Endothelial cell (in vitro differentiated cells): ENCODE measurements around the gene CETP. TPM values are rescaled to one million over a fixed set of nuclear protein-coding genes. Genes with fewer than 3 reads are reported as not detected.
"Not testable (repeated sequence)": the region's sequence is repeated elsewhere in the genome, so short reads cannot be mapped to it uniquely, and the experiment has no call there.

Source experiments
- DNase-seq: peaks from one replicate; pipeline ENCODE4 v3.0.0; 2021; ENCODE audit warnings: low spot score
- H3K27ac Mint-ChIP-seq: one replicate; pipeline ENCODE4 v1.8.0; 2021; ENCODE audit warnings: mixed read lengths, inconsistent platforms; ENCODE audit not compliant: unreplicated experiment
- H3K27me3 Mint-ChIP-seq: one replicate; pipeline ENCODE4 v1.8.0; 2021; ENCODE audit warnings: mild to moderate bottlenecking, moderate library complexity, mixed read lengths, inconsistent platforms; ENCODE audit not compliant: unreplicated experiment
- H3K36me3 Mint-ChIP-seq: one replicate; pipeline ENCODE4 v1.8.0; 2021; ENCODE audit warnings: mild to moderate bottlenecking, low read depth, mixed read lengths, inconsistent platforms; ENCODE audit not compliant: unreplicated experiment
- H3K4me1 Mint-ChIP-seq: one replicate; pipeline ENCODE4 v1.8.0; 2021; ENCODE audit warnings: mild to moderate bottlenecking, mixed read lengths, inconsistent platforms; ENCODE audit not compliant: unreplicated experiment
- H3K4me3 Mint-ChIP-seq: one replicate; pipeline ENCODE4 v1.8.0; 2021; ENCODE audit warnings: mild to moderate bottlenecking, mixed read lengths, inconsistent platforms; ENCODE audit not compliant: unreplicated experiment
- H3K9me3 Mint-ChIP-seq: one replicate; pipeline ENCODE4 v1.8.0; 2021; ENCODE audit warnings: mixed read lengths, inconsistent platforms; ENCODE audit not compliant: unreplicated experiment
- total RNA-seq: library from RNA; stranded (reverse); fragmentation: NEBNext Ultra II Directional; extraction: Animal tissue kit (Norgen Biotek cat#: 25700); gene quantifications from one replicate; pipeline ENCODE4 v1.2.1, GENCODE V29; 2021; ENCODE audit not compliant: unreplicated experiment
- TF ChIP-seq, protein P1 (sequence below): fragments of 200-600 bp; sonication (generic); IDR thresholded peaks from one replicate; pipeline ENCODE4 v1.5.0; 2021; ENCODE audit warnings: antibody characterized with exemption; ENCODE audit not compliant: unreplicated experiment

The CETP gene
- total RNA-seq, 1 donor from 2014 or later: 7.8 TPM

DNA sequence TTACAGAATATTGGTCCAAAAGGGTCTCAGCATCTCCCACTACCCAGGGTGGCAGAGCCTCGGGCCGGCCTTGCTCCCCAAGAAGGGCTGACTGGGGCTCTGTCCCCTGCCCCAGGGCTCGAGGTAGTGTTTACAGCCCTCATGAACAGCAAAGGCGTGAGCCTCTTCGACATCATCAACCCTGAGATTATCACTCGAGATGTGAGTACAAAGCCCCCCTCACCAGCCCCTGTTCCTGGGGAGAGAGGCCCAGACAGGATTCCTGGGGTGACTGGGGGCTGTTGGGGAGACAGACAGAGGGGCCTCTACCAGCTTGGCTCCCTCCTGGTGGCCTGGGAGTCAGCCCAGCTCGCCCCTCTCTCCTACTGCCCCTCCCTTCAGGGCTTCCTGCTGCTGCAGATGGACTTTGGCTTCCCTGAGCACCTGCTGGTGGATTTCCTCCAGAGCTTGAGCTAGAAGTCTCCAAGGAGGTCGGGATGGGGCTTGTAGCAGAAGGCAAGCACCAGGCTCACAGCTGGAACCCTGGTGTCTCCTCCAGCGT is 21.5 kb downstream of the CETP start:
- Mint-ChIP-seq H3K4me1 (no peaks in the 10 kb centered on the region), H3K36me3 (no peaks in the 10 kb centered on the region), H3K27ac (no peak overlapping the region), H3K4me3 (no peak overlapping the region), H3K9me3 (no peaks in the 10 kb centered on the region), H3K27me3 (peaks cover 8% of the 10 kb centered on the region)
- DNase-seq: no peak
- TF ChIP-seq, protein P1, sequence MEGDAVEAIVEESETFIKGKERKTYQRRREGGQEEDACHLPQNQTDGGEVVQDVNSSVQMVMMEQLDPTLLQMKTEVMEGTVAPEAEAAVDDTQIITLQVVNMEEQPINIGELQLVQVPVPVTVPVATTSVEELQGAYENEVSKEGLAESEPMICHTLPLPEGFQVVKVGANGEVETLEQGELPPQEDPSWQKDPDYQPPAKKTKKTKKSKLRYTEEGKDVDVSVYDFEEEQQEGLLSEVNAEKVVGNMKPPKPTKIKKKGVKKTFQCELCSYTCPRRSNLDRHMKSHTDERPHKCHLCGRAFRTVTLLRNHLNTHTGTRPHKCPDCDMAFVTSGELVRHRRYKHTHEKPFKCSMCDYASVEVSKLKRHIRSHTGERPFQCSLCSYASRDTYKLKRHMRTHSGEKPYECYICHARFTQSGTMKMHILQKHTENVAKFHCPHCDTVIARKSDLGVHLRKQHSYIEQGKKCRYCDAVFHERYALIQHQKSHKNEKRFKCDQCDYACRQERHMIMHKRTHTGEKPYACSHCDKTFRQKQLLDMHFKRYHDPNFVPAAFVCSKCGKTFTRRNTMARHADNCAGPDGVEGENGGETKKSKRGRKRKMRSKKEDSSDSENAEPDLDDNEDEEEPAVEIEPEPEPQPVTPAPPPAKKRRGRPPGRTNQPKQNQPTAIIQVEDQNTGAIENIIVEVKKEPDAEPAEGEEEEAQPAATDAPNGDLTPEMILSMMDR: no peak

DNA sequence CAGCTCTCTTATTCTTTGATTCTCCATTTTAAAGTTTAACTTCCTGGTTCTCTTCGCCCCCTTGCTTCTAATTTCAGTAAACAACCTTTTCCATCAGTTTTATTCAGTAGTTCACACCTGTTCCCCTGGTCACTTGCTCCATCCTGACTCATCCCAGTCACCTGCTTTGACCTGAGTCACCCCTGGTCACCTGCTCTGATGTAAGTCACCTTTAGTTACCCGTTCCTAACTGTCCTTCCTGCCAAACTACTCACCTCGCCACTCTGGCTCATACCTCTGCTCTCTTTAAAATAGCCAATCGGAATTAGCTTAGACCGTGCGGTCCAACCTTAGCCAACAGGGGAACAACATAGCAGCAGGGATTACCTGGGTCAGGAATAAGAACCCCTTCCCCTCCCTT is 22.9 kb downstream of the CETP start:
- Mint-ChIP-seq H3K27me3 (peaks cover 8% of the 10 kb centered on the region), H3K36me3 (no peaks in the 10 kb centered on the region), H3K4me3 (no peak overlapping the region), H3K4me1 (peaks cover 2% of the 10 kb centered on the region), H3K27ac (no peak overlapping the region), H3K9me3 (no peaks in the 10 kb centered on the region)
- DNase-seq: no peak
- TF ChIP-seq, protein P1: no peak

DNA sequence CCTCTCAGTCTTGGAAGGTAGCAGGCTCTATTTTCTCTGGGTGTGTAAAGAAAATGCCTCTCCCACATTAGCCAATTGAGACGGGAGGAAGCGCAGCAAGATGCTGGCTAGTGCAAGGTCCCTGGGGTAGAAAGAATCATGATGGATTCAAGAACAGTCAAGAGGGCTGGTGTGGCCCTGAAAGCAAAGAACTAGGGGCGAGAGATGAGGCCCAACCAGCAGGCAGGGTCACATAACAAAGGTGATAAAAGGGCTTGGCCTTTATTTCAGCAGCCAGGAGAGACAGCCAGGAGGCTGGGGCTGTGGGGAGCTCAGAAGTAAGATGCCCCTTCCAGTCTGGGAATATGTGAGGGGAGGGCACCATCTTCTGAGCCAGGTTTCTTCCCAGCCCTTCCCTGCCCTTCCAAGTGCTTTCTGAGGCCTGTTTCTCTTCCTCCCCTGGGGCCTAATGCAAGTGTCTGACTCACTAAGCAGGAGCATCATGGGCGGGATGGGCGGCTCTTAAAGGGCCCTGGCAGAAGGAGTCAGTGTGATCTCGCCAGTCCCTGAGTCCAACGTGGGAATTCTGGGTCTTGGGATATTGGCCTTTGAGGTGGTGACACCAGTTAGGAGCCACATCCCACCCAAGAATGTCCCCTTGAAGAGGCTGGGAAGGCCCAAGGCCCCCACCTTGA is 23.7 kb downstream of the CETP start:
- H3K27me3 Mint-ChIP-seq: peaks cover 13% of the 10 kb centered on the region
- H3K9me3 Mint-ChIP-seq: no peaks in the 10 kb centered on the region
- no peak overlapping the region for H3K27ac Mint-ChIP-seq
- no peaks in the 10 kb centered on the region for H3K36me3 Mint-ChIP-seq
- DNase-seq: no peak
- H3K4me1 Mint-ChIP-seq: peaks cover 8% of the 10 kb centered on the region
- H3K4me3 Mint-ChIP-seq: no peak overlapping the region
- TF ChIP-seq, protein P1: no peak

DNA sequence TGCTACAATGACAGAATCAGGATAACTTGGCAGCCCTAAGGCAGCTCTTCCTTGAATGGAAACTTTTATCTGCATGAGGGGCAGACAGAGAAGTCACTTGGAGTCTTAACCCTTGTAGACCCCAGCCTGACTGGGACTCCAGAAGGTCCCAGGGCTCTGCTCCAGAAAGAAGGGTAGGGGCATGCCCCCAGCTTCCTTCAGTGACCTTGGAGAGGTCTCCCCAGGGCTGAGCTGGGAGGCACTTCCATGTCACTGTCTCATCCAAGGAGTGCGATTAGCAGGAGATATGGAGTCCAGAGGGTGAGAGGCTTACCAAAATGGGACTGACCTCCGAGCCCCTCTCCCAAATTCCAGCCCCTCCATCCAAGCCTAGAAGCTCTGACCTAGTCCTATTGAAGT is 24.2 kb downstream of the CETP start:
- no peaks in the 10 kb centered on the region for H3K36me3 Mint-ChIP-seq
- H3K4me3 Mint-ChIP-seq: no peak overlapping the region
- H3K27me3 Mint-ChIP-seq: peaks cover 13% of the 10 kb centered on the region
- TF ChIP-seq, protein P1: no peak
- H3K27ac Mint-ChIP-seq: no peak overlapping the region
- H3K4me1 Mint-ChIP-seq: peaks cover 8% of the 10 kb centered on the region
- no peaks in the 10 kb centered on the region for H3K9me3 Mint-ChIP-seq
- DNase-seq: no peak

DNA sequence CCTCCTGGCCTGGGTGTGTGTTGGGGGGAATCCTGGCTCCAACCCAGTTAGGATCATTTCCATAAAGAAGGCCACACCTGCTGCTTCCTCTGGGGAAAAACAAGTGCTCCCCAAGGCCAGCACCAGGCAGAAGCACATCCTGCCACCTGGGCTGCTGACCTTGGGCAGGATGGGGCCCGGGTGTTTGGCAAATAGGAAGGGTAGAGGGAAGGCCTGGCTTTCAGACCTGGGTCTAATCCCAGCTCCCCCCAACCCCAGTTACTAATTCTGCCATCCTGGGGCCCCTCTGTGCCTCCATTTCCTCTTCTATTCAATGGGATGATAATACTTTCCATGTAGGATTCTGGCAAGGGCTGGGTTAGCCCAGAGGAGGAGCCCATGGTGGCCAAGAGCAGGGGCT is 24.6 kb downstream of the CETP start:
- TF ChIP-seq, protein P1: no peak
- DNase-seq: no peak
- Mint-ChIP-seq H3K4me1 (peaks cover 8% of the 10 kb centered on the region), H3K9me3 (no peaks in the 10 kb centered on the region), H3K4me3 (no peak overlapping the region), H3K27me3 (peaks cover 13% of the 10 kb centered on the region), H3K36me3 (no peaks in the 10 kb centered on the region), H3K27ac (no peak overlapping the region)

DNA sequence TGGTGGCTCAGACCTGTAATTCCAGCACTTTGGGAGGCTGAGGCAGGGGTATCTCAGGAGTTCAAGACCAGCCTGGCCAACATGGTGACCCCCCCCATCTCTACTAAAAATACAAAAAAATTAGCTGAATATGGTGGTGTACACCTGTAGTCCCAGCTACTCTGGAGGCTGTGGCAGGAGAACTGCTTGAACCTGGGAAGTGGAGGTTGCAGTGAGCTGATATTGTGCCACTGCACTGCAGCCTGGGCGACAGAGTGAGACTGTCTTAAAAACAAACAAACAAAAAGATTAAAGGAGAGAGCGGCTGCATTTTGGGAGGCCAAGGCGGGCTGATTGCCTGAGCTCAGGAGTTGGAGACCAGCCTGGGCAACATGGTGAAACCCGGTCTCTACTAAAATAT is 25.2 kb downstream of the CETP start:
- peaks cover 13% of the 10 kb centered on the region for H3K27me3 Mint-ChIP-seq
- H3K4me1 Mint-ChIP-seq, H3K4me3 Mint-ChIP-seq, H3K9me3 Mint-ChIP-seq, DNase-seq, H3K36me3 Mint-ChIP-seq, H3K27ac Mint-ChIP-seq: not testable (repeated sequence)
